ENCODE results near the gene SUGCT.
"Not testable (repeated sequence)": the region's sequence is repeated elsewhere in the genome, so short reads cannot be mapped to it uniquely, and the experiment has no call there.

DNA sequence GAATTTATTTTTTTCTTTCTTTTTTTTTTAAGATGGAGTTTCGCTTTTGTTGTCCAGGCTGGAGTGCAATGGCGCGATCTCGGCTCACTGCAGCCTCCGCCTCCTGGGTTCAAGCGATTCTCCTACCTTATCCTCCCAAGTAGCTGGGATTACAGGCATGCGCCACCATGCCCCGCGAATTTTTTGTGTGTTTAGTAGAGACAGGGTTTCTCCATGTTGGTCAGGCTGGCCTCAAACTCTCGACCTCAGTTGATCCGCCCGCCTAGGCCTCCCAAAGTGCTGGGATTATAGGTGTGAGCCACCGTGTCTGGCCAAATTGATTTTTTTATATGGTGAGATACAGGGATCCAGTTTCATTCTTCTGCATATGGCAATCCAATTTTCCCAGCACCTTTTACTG is 5.1 kb downstream of the SUGCT start:
- TF ChIP-seq CTCF (conservative IDR thresholded peaks at IDR 0.05; ENCODE audit: low read length); EZH2phosphoT487 (IDR thresholded peaks at IDR 0.05; ENCODE audit: borderline replicate concordance): not testable (repeated sequence)
